MG63 (cell line): Measurements from ENCODE around the gene AMPH. TPM values are rescaled to one million over a fixed set of nuclear protein-coding genes. Genes with fewer than 3 reads are reported as not detected.

Experiments used
- DNase-seq: peaks from one replicate; pipeline ENCODE4 v3.0.0-alpha.2; 2020
- H3K27me3 ChIP-seq: fragments of 250-450 bp; sonication (Bioruptor Pico); 2 replicates; pipeline ENCODE4 v1.5.1; 2020; ENCODE audit warnings: mild to moderate bottlenecking, moderate library complexity
- H3K36me3 ChIP-seq: fragments of 250-450 bp; sonication (Bioruptor Pico); 2 replicates; pipeline ENCODE4 v1.5.1; 2020; ENCODE audit warnings: mild to moderate bottlenecking, moderate library complexity
- H3K4me3 ChIP-seq: fragments of 250-450 bp; sonication (Bioruptor Pico); 2 replicates; pipeline ENCODE4 v1.5.1; 2020; ENCODE audit warnings: mild to moderate bottlenecking, moderate library complexity
- H3K9me3 ChIP-seq: fragments of 250-450 bp; sonication (Bioruptor Pico); 2 replicates; pipeline ENCODE4 v1.5.1; 2020; ENCODE audit warnings: mild to moderate bottlenecking, moderate library complexity
- total RNA-seq: library from RNA; depleted of rRNA; stranded (reverse); fragments of >200 nt; shearing (Covaris generic); gene quantifications from 2 replicates; pipeline ENCODE4 v1.2.3, GENCODE V29; 2014; ENCODE audit warnings: low replicate concordance

The AMPH gene
- total RNA-seq, 1 experiment from 2014 or later: 1.6 TPM

- no peak overlapping the region for H3K4me3 ChIP-seq
- no peaks in the 10 kb centered on the region for H3K9me3 ChIP-seq
- no peak for DNase-seq
- H3K27me3 ChIP-seq: no peaks in the 10 kb centered on the region
- no peaks in the 10 kb centered on the region for H3K36me3 ChIP-seq
Measured at GRCh38 chr7:38655833-38656774, 24.9 kb upstream of the AMPH start.

- Histone ChIP-seq H3K27me3 (no peaks in the 10 kb centered on the region), H3K9me3 (no peaks in the 10 kb centered on the region; the same call in 1 of the 2 replicates), H3K36me3 (no peaks in the 10 kb centered on the region), H3K4me3 (no peak overlapping the region)
- DNase-seq: no peak
Measured at GRCh38 chr7:38637957-38638356, 6.8 kb upstream of the AMPH start.

GRCh38 chr7:38632411-38632810, 1.2 kb upstream of the AMPH start:
- Histone ChIP-seq H3K27me3 (no peaks in the 10 kb centered on the region; the same call in 1 of the 2 replicates), H3K36me3 (no peaks in the 10 kb centered on the region), H3K4me3 (no peak overlapping the region), H3K9me3 (no peaks in the 10 kb centered on the region)
- DNase-seq: no peak

GRCh38 chr7:38629651-38630510, 1.3 kb downstream of the AMPH start:
- Histone ChIP-seq H3K27me3 (no peaks in the 10 kb centered on the region; the same call in 1 of the 2 replicates), H3K9me3 (peaks cover 5% of the 10 kb centered on the region; the same call in 1 of the 2 replicates), H3K4me3 (no peak overlapping the region), H3K36me3 (no peaks in the 10 kb centered on the region)
- no peak for DNase-seq

- no peak for DNase-seq
- H3K4me3 ChIP-seq: no peak overlapping the region
- peaks cover 5% of the 10 kb centered on the region; the same call in 1 of the 2 replicates for H3K9me3 ChIP-seq
- no peaks in the 10 kb centered on the region for H3K36me3 ChIP-seq
- H3K27me3 ChIP-seq: no peaks in the 10 kb centered on the region; the same call in 1 of the 2 replicates
Measured at GRCh38 chr7:38628630-38629385, 2.4 kb downstream of the AMPH start.

- DNase-seq: no peak
- Histone ChIP-seq H3K9me3 (peaks cover 5% of the 10 kb centered on the region; the same call in 1 of the 2 replicates), H3K36me3 (no peaks in the 10 kb centered on the region), H3K27me3 (no peaks in the 10 kb centered on the region; the same call in 1 of the 2 replicates), H3K4me3 (no peak overlapping the region)
Measured at GRCh38 chr7:38625866-38626265, 5.3 kb downstream of the AMPH start.

- H3K36me3 ChIP-seq: no peaks in the 10 kb centered on the region
- H3K4me3 ChIP-seq: no peak overlapping the region
- peaks cover 3% of the 10 kb centered on the region; the same call in 1 of the 2 replicates for H3K27me3 ChIP-seq
Measured at GRCh38 chr7:38615665-38616064, 15.5 kb downstream of the AMPH start.

GRCh38 chr7:38607466-38607865, 23.7 kb downstream of the AMPH start:
- H3K36me3 ChIP-seq: no peaks in the 10 kb centered on the region
- no peak overlapping the region for H3K4me3 ChIP-seq
- H3K9me3 ChIP-seq: no peaks in the 10 kb centered on the region
- no peak for DNase-seq
- H3K27me3 ChIP-seq: no peaks in the 10 kb centered on the region

More at GRCh38 chr7:38615665-38616064, 15.5 kb downstream of the AMPH start:
- DNase-seq: no peak
- H3K9me3 ChIP-seq: no peaks in the 10 kb centered on the region

GRCh38 chr7:38600741-38601140, 30.4 kb downstream of the AMPH start:
- H3K27me3 ChIP-seq: no peaks in the 10 kb centered on the region
- no peaks in the 10 kb centered on the region for H3K36me3 ChIP-seq
- no peaks in the 10 kb centered on the region for H3K9me3 ChIP-seq
- H3K4me3 ChIP-seq: no peak overlapping the region
- no peak for DNase-seq

- H3K27me3 ChIP-seq: no peaks in the 10 kb centered on the region
- H3K36me3 ChIP-seq: no peaks in the 10 kb centered on the region
- no peaks in the 10 kb centered on the region for H3K9me3 ChIP-seq
- DNase-seq: no peak
- H3K4me3 ChIP-seq: no peak overlapping the region
Measured at GRCh38 chr7:38594949-38595348, 36.2 kb downstream of the AMPH start.

GRCh38 chr7:38592737-38593288, 38.4 kb downstream of the AMPH start:
- no peak for DNase-seq
- H3K36me3 ChIP-seq: no peaks in the 10 kb centered on the region
- no peak overlapping the region for H3K4me3 ChIP-seq
- H3K9me3 ChIP-seq: no peaks in the 10 kb centered on the region
- no peaks in the 10 kb centered on the region for H3K27me3 ChIP-seq

- Histone ChIP-seq H3K9me3 (no peaks in the 10 kb centered on the region), H3K4me3 (no peak overlapping the region), H3K27me3 (no peaks in the 10 kb centered on the region), H3K36me3 (no peaks in the 10 kb centered on the region)
- DNase-seq: no peak
Measured at GRCh38 chr7:38585572-38586354, 45.4 kb downstream of the AMPH start.

- no peak overlapping the region for H3K4me3 ChIP-seq
- H3K27me3 ChIP-seq: no peaks in the 10 kb centered on the region
- H3K36me3 ChIP-seq: no peaks in the 10 kb centered on the region
- peak; percentile 52 for DNase-seq
- H3K9me3 ChIP-seq: no peaks in the 10 kb centered on the region
Measured at GRCh38 chr7:38584443-38585210, 46.5 kb downstream of the AMPH start.

GRCh38 chr7:38580485-38580884, 50.7 kb downstream of the AMPH start:
- Histone ChIP-seq H3K36me3 (no peaks in the 10 kb centered on the region), H3K4me3 (no peak overlapping the region)
- DNase-seq: no peak

GRCh38 chr7:38574086-38574485, 57.1 kb downstream of the AMPH start:
- no peaks in the 10 kb centered on the region for H3K27me3 ChIP-seq
- no peaks in the 10 kb centered on the region for H3K9me3 ChIP-seq
- no peak for DNase-seq
- no peaks in the 10 kb centered on the region for H3K36me3 ChIP-seq
- no peak overlapping the region for H3K4me3 ChIP-seq

More at GRCh38 chr7:38580485-38580884, 50.7 kb downstream of the AMPH start:
- H3K9me3 ChIP-seq: no peaks in the 10 kb centered on the region
- H3K27me3 ChIP-seq: no peaks in the 10 kb centered on the region
